Measurements from ENCODE around the gene STK39. TPM values are rescaled to one million over a fixed set of nuclear protein-coding genes. Genes with fewer than 3 reads are reported as not detected.

Gene STK39
- total RNA-seq, 2 donors from 2014 or later = 37.1 to 41.0 TPM

GRCh38 chr2:168035458-168035857 lies 211.9 kb downstream of the STK39 start:
- Mint-ChIP-seq H3K9me3 (no peaks in the 10 kb centered on the region), H3K27me3 (ENCODE audit: low read depth) (no peaks in the 10 kb centered on the region), H3K4me3 (peak overlapping the region in 1 of 2 donors; percentile 64), H3K4me1 (ENCODE audit: low read depth) (peaks cover 19% of the 10 kb centered on the region), H3K27ac (peak overlapping the region; percentile 43), H3K36me3 (ENCODE audit: insufficient read depth in 2 of 2) (peaks cover 3 to 6% of the 10 kb centered on the region in 2 donors)
- ATAC-seq (replicated peaks in 1 of 2) (peak; percentile 84 to 94), DNase-seq (peak in 1 of 2 donors; percentile 19)

GRCh38 chr2:168034616-168035015 lies 212.8 kb downstream of the STK39 start:
- H3K4me3 Mint-ChIP-seq = no peak overlapping the region
- no peak for ATAC-seq (replicated peaks in 1 of 2)
- H3K36me3 Mint-ChIP-seq (ENCODE audit: insufficient read depth in 2 of 2) = peaks cover 3 to 6% of the 10 kb centered on the region in 2 donors
- no peak for DNase-seq
- H3K27me3 Mint-ChIP-seq (ENCODE audit: low read depth) = no peaks in the 10 kb centered on the region
- H3K4me1 Mint-ChIP-seq (ENCODE audit: low read depth) = peaks cover 20% of the 10 kb centered on the region
- H3K27ac Mint-ChIP-seq = no peak overlapping the region
- no peaks in the 10 kb centered on the region for H3K9me3 Mint-ChIP-seq

- DNase-seq (no peak), ATAC-seq (replicated peaks in 1 of 2) (no peak)
- Mint-ChIP-seq H3K4me1 (ENCODE audit: low read depth) (peaks cover 20% of the 10 kb centered on the region), H3K4me3 (no peak overlapping the region), H3K27ac (no peak overlapping the region), H3K36me3 (ENCODE audit: insufficient read depth in 2 of 2) (peaks cover 3 to 6% of the 10 kb centered on the region in 2 donors), H3K27me3 (ENCODE audit: low read depth) (no peaks in the 10 kb centered on the region), H3K9me3 (no peaks in the 10 kb centered on the region)
Observed at GRCh38 chr2:168033966-168034365, 213.4 kb downstream of the STK39 start.

GRCh38 chr2:168032091-168032490 lies 215.3 kb downstream of the STK39 start:
- H3K9me3 Mint-ChIP-seq = no peaks in the 10 kb centered on the region
- DNase-seq (no peak), ATAC-seq (replicated peaks in 1 of 2) (no peak)
- no peak overlapping the region for H3K27ac Mint-ChIP-seq
- H3K36me3 Mint-ChIP-seq (ENCODE audit: insufficient read depth in 2 of 2) = peaks cover 3 to 6% of the 10 kb centered on the region in 2 donors
- peaks cover 20% of the 10 kb centered on the region for H3K4me1 Mint-ChIP-seq (ENCODE audit: low read depth)
- H3K4me3 Mint-ChIP-seq = no peak overlapping the region
- no peaks in the 10 kb centered on the region for H3K27me3 Mint-ChIP-seq (ENCODE audit: low read depth)

- peak overlapping the region; percentile 12 for H3K27ac Mint-ChIP-seq
- H3K36me3 Mint-ChIP-seq (ENCODE audit: insufficient read depth in 2 of 2) = peaks cover 4% of the 10 kb centered on the region in 2 donors
- peaks cover 20% of the 10 kb centered on the region for H3K4me1 Mint-ChIP-seq (ENCODE audit: low read depth)
- ATAC-seq (replicated peaks in 1 of 2) = peak; percentile 80 to 91
- H3K4me3 Mint-ChIP-seq = peak overlapping the region in 1 of 2 donors; percentile 9
- H3K27me3 Mint-ChIP-seq (ENCODE audit: low read depth) = no peaks in the 10 kb centered on the region
- peak; percentile 37 to 56 for DNase-seq
- no peaks in the 10 kb centered on the region for H3K9me3 Mint-ChIP-seq
Observed at GRCh38 chr2:168030862-168031624, 216.4 kb downstream of the STK39 start.

GRCh38 chr2:168029071-168029470 lies 218.3 kb downstream of the STK39 start:
- Mint-ChIP-seq H3K27me3 (ENCODE audit: low read depth) (no peaks in the 10 kb centered on the region), H3K4me1 (ENCODE audit: low read depth) (peaks cover 17% of the 10 kb centered on the region), H3K27ac (no peak overlapping the region), H3K4me3 (no peak overlapping the region), H3K9me3 (no peaks in the 10 kb centered on the region), H3K36me3 (ENCODE audit: insufficient read depth in 2 of 2) (peaks cover 0 to 8% of the 10 kb centered on the region in 2 donors)
- no peak for DNase-seq
- ATAC-seq (replicated peaks in 1 of 2) = no peak

- H3K9me3 Mint-ChIP-seq = no peaks in the 10 kb centered on the region
Observed at GRCh38 chr2:168028362-168028761, 219.0 kb downstream of the STK39 start.

GRCh38 chr2:168025487-168026202 lies 221.8 kb downstream of the STK39 start:
- no peak overlapping the region for H3K4me3 Mint-ChIP-seq
- peaks cover 0 to 8% of the 10 kb centered on the region in 2 donors for H3K36me3 Mint-ChIP-seq (ENCODE audit: insufficient read depth in 2 of 2)
- ATAC-seq (replicated peaks in 1 of 2) (no peak), DNase-seq (no peak)
- no peak overlapping the region for H3K27ac Mint-ChIP-seq
- H3K4me1 Mint-ChIP-seq (ENCODE audit: low read depth) = peaks cover 7% of the 10 kb centered on the region
- H3K9me3 Mint-ChIP-seq = no peaks in the 10 kb centered on the region
- no peaks in the 10 kb centered on the region for H3K27me3 Mint-ChIP-seq (ENCODE audit: low read depth)

More at GRCh38 chr2:168028362-168028761, 219.0 kb downstream of the STK39 start:
- Mint-ChIP-seq H3K36me3 (ENCODE audit: insufficient read depth in 2 of 2) (peaks cover 0 to 8% of the 10 kb centered on the region in 2 donors), H3K27ac (no peak overlapping the region), H3K27me3 (ENCODE audit: low read depth) (no peaks in the 10 kb centered on the region), H3K4me3 (no peak overlapping the region), H3K4me1 (ENCODE audit: low read depth) (peaks cover 17% of the 10 kb centered on the region)
- ATAC-seq (replicated peaks in 1 of 2) (no peak), DNase-seq (no peak)

GRCh38 chr2:168024459-168024858 lies 222.9 kb downstream of the STK39 start:
- Mint-ChIP-seq H3K27ac (no peak overlapping the region), H3K9me3 (no peaks in the 10 kb centered on the region), H3K4me3 (no peak overlapping the region), H3K27me3 (ENCODE audit: low read depth) (no peaks in the 10 kb centered on the region), H3K36me3 (ENCODE audit: insufficient read depth in 2 of 2) (peaks cover 0 to 8% of the 10 kb centered on the region in 2 donors), H3K4me1 (ENCODE audit: low read depth) (peaks cover 5% of the 10 kb centered on the region)
- DNase-seq (no peak), ATAC-seq (replicated peaks in 1 of 2) (no peak)

- no peak for DNase-seq
- Mint-ChIP-seq H3K36me3 (ENCODE audit: insufficient read depth in 2 of 2) (peaks cover 0 to 8% of the 10 kb centered on the region in 2 donors), H3K4me3 (no peak overlapping the region), H3K27ac (no peak overlapping the region), H3K4me1 (ENCODE audit: low read depth) (peaks cover 5% of the 10 kb centered on the region), H3K9me3 (no peaks in the 10 kb centered on the region), H3K27me3 (ENCODE audit: low read depth) (no peaks in the 10 kb centered on the region)
- no peak for ATAC-seq (replicated peaks in 1 of 2)
Observed at GRCh38 chr2:168021800-168022587, 225.4 kb downstream of the STK39 start.

GRCh38 chr2:168015274-168015953 lies 232.0 kb downstream of the STK39 start:
- H3K36me3 Mint-ChIP-seq (ENCODE audit: insufficient read depth in 2 of 2) = peaks cover 0 to 4% of the 10 kb centered on the region in 2 donors
- no peaks in the 10 kb centered on the region for H3K27me3 Mint-ChIP-seq (ENCODE audit: low read depth)
- no peak for DNase-seq
- no peak for ATAC-seq (replicated peaks in 1 of 2)
- H3K9me3 Mint-ChIP-seq = no peaks in the 10 kb centered on the region
- H3K27ac Mint-ChIP-seq = no peak overlapping the region
- no peak overlapping the region for H3K4me3 Mint-ChIP-seq
- H3K4me1 Mint-ChIP-seq (ENCODE audit: low read depth) = peaks cover 16% of the 10 kb centered on the region

GRCh38 chr2:168009900-168010299 lies 237.5 kb downstream of the STK39 start:
- peaks cover 4 to 9% of the 10 kb centered on the region in 2 donors for H3K36me3 Mint-ChIP-seq (ENCODE audit: insufficient read depth in 2 of 2)
- no peak for DNase-seq
- no peaks in the 10 kb centered on the region for H3K27me3 Mint-ChIP-seq (ENCODE audit: low read depth)
- no peaks in the 10 kb centered on the region for H3K9me3 Mint-ChIP-seq
- ATAC-seq (replicated peaks in 1 of 2) = no peak
- H3K4me1 Mint-ChIP-seq (ENCODE audit: low read depth) = peaks cover 16% of the 10 kb centered on the region
- H3K4me3 Mint-ChIP-seq = no peak overlapping the region
- no peak overlapping the region for H3K27ac Mint-ChIP-seq
